ENCODE results near the gene FAM78A.
"Not testable (repeated sequence)": the region's sequence is repeated elsewhere in the genome, so short reads cannot be mapped to it uniquely, and the experiment has no call there.

Gene FAM78A

GRCh38 chr9:131263033-131263343, 13.3 kb downstream of the FAM78A start:
- DNase-seq (ENCODE audit: low spot score), result not testable (repeated sequence)

- DNase-seq (ENCODE audit: low spot score), result no peak
Measured at GRCh38 chr9:131262327-131263032, 13.8 kb downstream of the FAM78A start.

- no peak for DNase-seq (ENCODE audit: low spot score)
Measured at GRCh38 chr9:131260751-131261452, 15.4 kb downstream of the FAM78A start.

- DNase-seq (ENCODE audit: low spot score), result no peak
Measured at GRCh38 chr9:131259916-131260597, 16.3 kb downstream of the FAM78A start.

- no peak for DNase-seq (ENCODE audit: low spot score)
Measured at GRCh38 chr9:131259432-131259898, 16.8 kb downstream of the FAM78A start.

- DNase-seq (ENCODE audit: low spot score), result no peak
Measured at GRCh38 chr9:131258698-131259431, 17.4 kb downstream of the FAM78A start.

- no peak for DNase-seq (ENCODE audit: low spot score)
Measured at GRCh38 chr9:131258186-131258585, 18.1 kb downstream of the FAM78A start.

GRCh38 chr9:131257266-131258025, 18.9 kb downstream of the FAM78A start:
- DNase-seq (ENCODE audit: low spot score), result no peak

GRCh38 chr9:131255676-131256197, 20.6 kb downstream of the FAM78A start:
- DNase-seq (ENCODE audit: low spot score), result no peak

- DNase-seq (ENCODE audit: low spot score), result no peak
Measured at GRCh38 chr9:131254626-131255025, 21.7 kb downstream of the FAM78A start.

- DNase-seq (ENCODE audit: low spot score), result no peak
Measured at GRCh38 chr9:131253891-131254491, 22.3 kb downstream of the FAM78A start.

- DNase-seq (ENCODE audit: low spot score), result no peak
Measured at GRCh38 chr9:131252120-131252519, 24.2 kb downstream of the FAM78A start.

GRCh38 chr9:131246618-131247017, 29.7 kb downstream of the FAM78A start:
- DNase-seq (ENCODE audit: low spot score), result no peak

- DNase-seq (ENCODE audit: low spot score), result not testable (repeated sequence)
Measured at GRCh38 chr9:131244331-131244730, 32.0 kb downstream of the FAM78A start.

GRCh38 chr9:131240047-131240921, 36.0 kb downstream of the FAM78A start:
- no peak for DNase-seq (ENCODE audit: low spot score)

- DNase-seq (ENCODE audit: low spot score), result no peak
Measured at GRCh38 chr9:131239161-131239975, 36.9 kb downstream of the FAM78A start.

GRCh38 chr9:131238402-131239021, 37.8 kb downstream of the FAM78A start:
- DNase-seq (ENCODE audit: low spot score), result no peak

GRCh38 chr9:131237931-131238401, 38.3 kb downstream of the FAM78A start:
- peak; percentile 89 for DNase-seq (ENCODE audit: low spot score)

Data from CD4-positive, alpha-beta T cell treated with Interleukin-2 at 100 ng/mL for 4 hours (primary cell).